Measurements from ENCODE around the gene PAFAH1B2. TPM values are rescaled to one million over a fixed set of nuclear protein-coding genes. Genes with fewer than 3 reads are reported as not detected.

The PAFAH1B2 gene
- total and polyA plus RNA-seq, 7 donors = 13.0 to 46.3 (median 30.8) TPM

DNA sequence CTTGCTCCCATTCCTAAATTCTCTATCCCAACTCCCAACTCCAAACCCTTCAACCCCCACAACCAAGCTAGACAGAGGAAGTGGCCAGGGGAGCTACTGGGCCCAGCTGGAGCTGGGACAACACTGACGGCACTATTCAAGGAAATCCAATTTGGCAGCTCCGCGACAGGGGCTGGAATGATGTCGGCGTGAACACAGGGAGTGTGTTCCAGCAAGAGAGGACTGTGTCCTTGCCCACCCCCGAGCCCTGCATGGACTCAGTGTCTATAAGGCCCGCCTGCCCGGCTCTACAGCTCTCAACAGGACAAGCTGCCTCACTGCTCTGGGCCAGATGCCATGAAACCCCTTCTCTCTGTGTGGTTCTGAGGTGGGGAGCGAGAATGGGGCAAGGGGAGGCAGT lies 76.5 kb downstream of the PAFAH1B2 start:
- Histone ChIP-seq H3K27ac (peak overlapping the region; percentile 86), H3K9me3 (no peaks in the 10 kb centered on the region), H3K4me1 (peaks cover 48% of the 10 kb centered on the region), H3K27me3 (ENCODE audit: insufficient read depth in 3 of 3, low read length in 2 of 3) (no peaks in the 10 kb centered on the region), H3K36me3 (ENCODE audit: insufficient read depth in 1 of 2, low read depth in 1 of 2) (peaks cover 3 to 67% of the 10 kb centered on the region in 2 donors), H3K4me3 (peak overlapping the region; percentile 21)
- intact Hi-C loops (cut with DNase I) = loop anchor here (2.0 to 10.0 kb wide), 4 partner anchors 38 to 256 kb away; no protein-coding TSS in a partner anchor
- DNase-seq (peak; percentile 68 to 83), ATAC-seq (peak; percentile 41 to 55 (median 52))
- 9 to 18% (median 11%) methylated on average over 9 of the region's 9 CpGs for WGBS, 3 donors
- TF ChIP-seq, protein P1, sequence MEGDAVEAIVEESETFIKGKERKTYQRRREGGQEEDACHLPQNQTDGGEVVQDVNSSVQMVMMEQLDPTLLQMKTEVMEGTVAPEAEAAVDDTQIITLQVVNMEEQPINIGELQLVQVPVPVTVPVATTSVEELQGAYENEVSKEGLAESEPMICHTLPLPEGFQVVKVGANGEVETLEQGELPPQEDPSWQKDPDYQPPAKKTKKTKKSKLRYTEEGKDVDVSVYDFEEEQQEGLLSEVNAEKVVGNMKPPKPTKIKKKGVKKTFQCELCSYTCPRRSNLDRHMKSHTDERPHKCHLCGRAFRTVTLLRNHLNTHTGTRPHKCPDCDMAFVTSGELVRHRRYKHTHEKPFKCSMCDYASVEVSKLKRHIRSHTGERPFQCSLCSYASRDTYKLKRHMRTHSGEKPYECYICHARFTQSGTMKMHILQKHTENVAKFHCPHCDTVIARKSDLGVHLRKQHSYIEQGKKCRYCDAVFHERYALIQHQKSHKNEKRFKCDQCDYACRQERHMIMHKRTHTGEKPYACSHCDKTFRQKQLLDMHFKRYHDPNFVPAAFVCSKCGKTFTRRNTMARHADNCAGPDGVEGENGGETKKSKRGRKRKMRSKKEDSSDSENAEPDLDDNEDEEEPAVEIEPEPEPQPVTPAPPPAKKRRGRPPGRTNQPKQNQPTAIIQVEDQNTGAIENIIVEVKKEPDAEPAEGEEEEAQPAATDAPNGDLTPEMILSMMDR (IDR thresholded peaks at IDR 0.05) = no peak

DNA sequence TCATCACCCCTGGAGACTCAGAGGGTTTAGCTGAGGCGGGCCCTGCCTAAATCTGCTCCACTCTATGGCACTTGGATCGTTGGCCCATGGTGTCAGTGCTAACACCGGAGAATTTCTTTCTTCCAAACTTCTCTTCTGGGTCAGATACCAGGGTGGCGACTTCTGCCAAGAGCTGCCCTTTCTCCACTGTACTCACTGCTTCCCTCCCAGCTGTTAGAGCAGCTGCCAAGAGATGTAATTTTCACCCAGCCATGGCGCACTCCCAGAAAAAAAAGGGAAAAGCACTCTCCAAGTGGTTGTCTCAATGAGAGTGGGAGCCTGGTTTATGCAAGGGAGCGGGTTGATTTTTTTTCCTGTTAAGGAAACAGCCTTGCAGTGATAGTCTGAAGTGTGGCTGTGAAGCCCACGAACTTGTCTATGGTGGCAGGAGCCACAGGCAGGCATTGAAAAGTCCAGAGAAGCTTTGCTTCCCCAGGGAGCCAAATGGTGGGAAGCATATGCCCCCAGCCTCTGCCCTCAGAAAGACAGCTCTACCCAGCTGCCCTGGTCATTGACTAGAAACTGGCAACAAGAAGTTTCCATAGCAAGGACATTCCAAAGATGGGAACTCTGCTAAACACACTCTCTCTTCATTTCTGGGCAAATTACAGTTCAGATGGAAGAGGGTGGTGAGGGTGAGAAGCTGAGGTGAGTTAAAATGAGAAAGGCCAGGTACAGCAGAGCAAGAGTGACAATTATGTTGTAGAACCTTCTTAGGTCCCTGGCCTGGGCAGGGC lies 77.1 kb downstream of the PAFAH1B2 start:
- Histone ChIP-seq H3K4me1 (peaks cover 48% of the 10 kb centered on the region), H3K27ac (peak overlapping the region; percentile 86), H3K9me3 (no peaks in the 10 kb centered on the region), H3K4me3 (peak overlapping the region; percentile 21), H3K36me3 (ENCODE audit: insufficient read depth in 1 of 2, low read depth in 1 of 2) (peaks cover 3 to 62% of the 10 kb centered on the region in 2 donors), H3K27me3 (ENCODE audit: insufficient read depth in 3 of 3, low read length in 2 of 3) (no peaks in the 10 kb centered on the region)
- TF ChIP-seq, protein P1 (IDR thresholded peaks at IDR 0.05) = no peak
- WGBS, 3 donors = 15 to 27% (median 22%) methylated on average over 7 of the region's 7 CpGs
- intact Hi-C loops (cut with DNase I) = loop anchor here (2.0 to 10.0 kb wide), 4 partner anchors 38 to 256 kb away; no protein-coding TSS in a partner anchor
- ATAC-seq (peak; percentile 76 to 89 (median 82)), DNase-seq (peak in 1 of 2 donors; percentile 81)

DNA sequence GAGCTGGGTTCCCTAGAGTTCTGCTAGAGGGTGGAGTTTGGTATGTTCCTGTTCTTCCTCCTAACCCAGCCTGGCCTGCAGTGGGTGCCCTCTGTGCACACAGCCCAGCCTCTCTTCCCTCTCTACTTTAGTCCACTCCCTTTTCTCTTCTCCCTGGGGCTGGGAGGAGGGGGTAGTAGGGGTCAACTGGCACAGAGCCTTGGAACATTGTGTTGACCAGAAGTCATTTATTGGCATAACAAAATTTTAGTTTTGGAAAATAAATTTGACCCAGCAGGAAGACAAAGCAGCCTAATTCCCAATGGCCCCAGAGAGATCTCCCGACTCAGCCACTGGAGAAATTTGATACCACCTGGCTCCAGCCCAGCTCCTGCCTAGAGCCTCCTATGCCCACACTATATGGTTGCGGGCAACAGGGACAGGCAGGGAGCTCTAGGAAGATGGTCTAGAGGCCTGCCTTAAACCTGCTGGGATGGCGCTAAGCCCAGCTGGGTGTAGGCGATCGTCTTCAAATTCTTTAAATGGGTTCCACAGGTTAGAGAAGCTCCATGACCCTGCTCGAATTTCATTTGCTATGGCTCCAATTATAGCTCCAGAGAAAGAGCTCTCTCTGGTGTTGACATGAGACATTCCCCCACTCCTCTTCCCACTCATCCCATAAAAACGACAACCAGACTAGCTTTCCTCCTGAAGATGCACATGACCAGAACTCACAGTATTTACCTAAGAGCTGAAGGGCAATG lies 77.9 kb downstream of the PAFAH1B2 start:
- Histone ChIP-seq H3K9me3 (no peaks in the 10 kb centered on the region), H3K4me1 (peaks cover 44% of the 10 kb centered on the region), H3K27ac (peak overlapping the region; percentile 86), H3K4me3 (no peak overlapping the region), H3K36me3 (ENCODE audit: insufficient read depth in 1 of 2, low read depth in 1 of 2) (peaks cover 3 to 60% of the 10 kb centered on the region in 2 donors), H3K27me3 (ENCODE audit: insufficient read depth in 3 of 3, low read length in 2 of 3) (no peaks in the 10 kb centered on the region)
- intact Hi-C loops (cut with DNase I) = loop anchor here (2.0 to 10.0 kb wide), 4 partner anchors 39 to 257 kb away; no protein-coding TSS in a partner anchor
- ATAC-seq (peak; percentile 53 to 72 (median 68)), DNase-seq (peak; percentile 74 to 87)
- WGBS, 3 donors = 11 to 27% (median 15%) methylated on average over 7 of the region's 7 CpGs
- TF ChIP-seq, protein P1 (IDR thresholded peaks at IDR 0.05) = no peak

DNA sequence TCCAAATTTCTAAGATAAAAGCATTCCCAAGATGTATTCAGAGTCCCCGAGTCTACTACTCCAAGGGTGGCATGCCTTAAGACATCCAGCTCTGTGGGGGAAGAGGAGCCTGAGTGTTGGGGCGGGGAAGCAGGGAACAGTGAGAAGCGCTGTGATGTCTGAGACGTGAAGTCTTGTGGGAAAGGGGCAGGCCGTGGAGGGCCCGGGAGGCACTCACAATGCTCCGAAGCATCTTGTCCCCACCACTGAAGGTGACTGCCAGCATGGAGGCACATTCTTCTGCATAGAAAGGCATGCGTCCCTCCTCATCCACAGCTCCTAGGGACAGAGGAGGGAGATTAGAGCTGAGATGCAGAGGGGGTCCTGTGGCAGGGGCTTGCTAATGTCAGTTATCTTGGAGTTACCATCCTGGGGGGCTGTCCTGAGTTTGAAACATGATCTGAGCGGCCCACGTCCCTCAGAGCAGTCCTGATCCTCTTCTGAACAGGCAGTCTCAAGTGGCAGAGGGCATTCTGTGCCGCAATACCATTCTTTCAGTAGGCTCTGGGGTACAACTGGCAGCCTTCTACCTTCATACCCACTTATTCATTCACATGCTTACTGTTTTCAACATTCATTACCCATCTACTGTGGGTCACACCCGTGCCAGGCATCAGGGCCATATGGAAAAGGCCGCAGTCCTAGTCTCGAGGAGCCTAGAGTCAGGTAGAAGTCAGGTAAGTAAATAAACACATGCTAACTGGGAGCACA lies 79.1 kb downstream of the PAFAH1B2 start:
- intact Hi-C loops (cut with DNase I) = loop anchor here (5.0 to 10.0 kb wide), 3 partner anchors 116 to 258 kb away; no protein-coding TSS in a partner anchor
- Histone ChIP-seq H3K27me3 (ENCODE audit: insufficient read depth in 3 of 3, low read length in 2 of 3) (no peaks in the 10 kb centered on the region), H3K4me3 (no peak overlapping the region), H3K9me3 (no peaks in the 10 kb centered on the region), H3K36me3 (ENCODE audit: insufficient read depth in 1 of 2, low read depth in 1 of 2) (peaks cover 0 to 60% of the 10 kb centered on the region in 2 donors), H3K27ac (peak overlapping the region; percentile 86), H3K4me1 (peaks cover 44% of the 10 kb centered on the region)
- TF ChIP-seq, protein P1 (IDR thresholded peaks at IDR 0.05) = no peak
- ATAC-seq = no peak
- WGBS, 3 donors = 92 to 96% (median 92%) methylated on average over 14 of the region's 14 CpGs
- DNase-seq = no peak

Data from psoas muscle (tissue), 8 donors.